Fibroblast of lung (primary cell): Measurements from ENCODE around the gene CTDNEP1. TPM values are rescaled to one million over a fixed set of nuclear protein-coding genes. Genes with fewer than 3 reads are reported as not detected.

Experiments
- DNase-seq, 2 donors: peaks; one replicate each; pipeline versions ENCODE4 v3.0.0 to v3.0.0-alpha.2; 2010; ENCODE audit warnings: low read depth in 2 of 2
- H2AFZ ChIP-seq: 2 replicates; pipeline ENCODE4 v1.5.1; 2012; ENCODE audit warnings: low read length, control low read depth, inconsistent platforms
- H3K27ac ChIP-seq: 2 replicates; pipeline ENCODE4 v1.5.1; 2011; ENCODE audit warnings: low read length, control low read depth; ENCODE audit not compliant: insufficient read depth
- H3K27me3 ChIP-seq: 2 replicates; pipeline ENCODE4 v1.5.1; 2011; ENCODE audit warnings: mild to moderate bottlenecking, low read length; ENCODE audit not compliant: control insufficient read depth, insufficient read depth
- H3K36me3 ChIP-seq: 2 replicates; pipeline ENCODE4 v1.5.1; 2011; ENCODE audit warnings: low read length; ENCODE audit not compliant: control insufficient read depth, insufficient read depth
- H3K4me1 ChIP-seq: 2 replicates; pipeline ENCODE4 v1.5.1; 2011; ENCODE audit warnings: low read length; ENCODE audit not compliant: control insufficient read depth, insufficient read depth; ENCODE audit errors: extremely low read depth
- H3K4me2 ChIP-seq: 2 replicates; pipeline ENCODE4 v1.5.1; 2011; ENCODE audit warnings: low read length, control low read depth; ENCODE audit not compliant: insufficient read depth; ENCODE audit errors: extremely low read depth
- H3K4me3 ChIP-seq, 4 experiments: fragments of 200-600 bp in 1 of 4; sonication (generic) in 1 of 4; replicated peaks in 1 of 4; 2 replicates each; pipeline ENCODE4 v1.5.1; 2011 to 2016; ENCODE audit warnings: low read length in 4 of 4, low read depth in 3 of 4, mild to moderate bottlenecking in 3 of 4, control low read depth in 2 of 4, inconsistent platforms in 1 of 4, mixed read lengths in 1 of 4; ENCODE audit not compliant: insufficient read depth in 1 of 4; ENCODE audit errors: control extremely low read depth in 1 of 4
- H3K79me2 ChIP-seq: 2 replicates; pipeline ENCODE4 v1.5.1; 2012; ENCODE audit warnings: mild to moderate bottlenecking, low read length, inconsistent platforms; ENCODE audit not compliant: control insufficient read depth, insufficient read depth
- H3K9ac ChIP-seq: 2 replicates; pipeline ENCODE4 v1.5.1; 2011; ENCODE audit warnings: mild to moderate bottlenecking, low read length, control low read depth; ENCODE audit not compliant: insufficient read depth
- H3K9me3 ChIP-seq: 2 replicates; pipeline ENCODE4 v1.5.1; 2012; ENCODE audit warnings: low read depth, low read length; ENCODE audit not compliant: control insufficient read depth, insufficient read depth
- H4K20me1 ChIP-seq: 2 replicates; pipeline ENCODE4 v1.5.1; 2011; ENCODE audit warnings: low read length; ENCODE audit not compliant: control insufficient read depth, insufficient read depth; ENCODE audit errors: extremely low read depth
- CTCF ChIP-seq, 2 donors: IDR thresholded peaks in 1 of 2; conservative IDR thresholded peaks in 1 of 2; 1 replicate in 1 of 2; 2 replicates in 1 of 2; pipeline ENCODE4 v1.5.1; 2011 to 2012; ENCODE audit warnings: low read length in 2 of 2, control low read depth in 1 of 2, inconsistent platforms in 1 of 2, low read depth in 1 of 2, mild to moderate bottlenecking in 1 of 2
- EZH2 ChIP-seq: IDR thresholded peaks from 2 replicates; pipeline ENCODE4 v1.5.1; 2012; ENCODE audit warnings: low read length, control low read depth, mild to moderate bottlenecking; ENCODE audit errors: missing control alignments
- polyA plus RNA-seq, 2 donors: library from polyadenylated mRNA; depleted of rRNA in 1 of 2; stranded (reverse) in 1 of 2; unstranded in 1 of 2; fragments of >200 nt; gene quantifications; 2 replicates each; pipeline ENCODE4 v1.2.1, GENCODE V29; 2011 to 2012; ENCODE audit warnings: missing spikeins in 1 of 2
- total RNA-seq: library from RNA; depleted of rRNA; stranded (reverse); fragments of >200 nt; gene quantifications from 2 replicates; pipeline ENCODE4 v1.2.1, GENCODE V29; 2014

Gene CTDNEP1
- total and polyA plus RNA-seq, 2 donors (not counting 1 experiment from before 2014, with no cell fraction given) = 40.5 to 134 TPM

- no peaks in the 10 kb centered on the region for H3K9me3 ChIP-seq
- H3K4me3 ChIP-seq = peak overlapping the region in 3 of 4 experiments; percentile 45 to 61 (median 45)
- peak overlapping the region; percentile 82 for H3K27ac ChIP-seq
- TF ChIP-seq EZH2 (no peak), CTCF (conservative IDR thresholded peaks at IDR 0.05 in 1 of 2, IDR thresholded peaks at IDR 0.05 in 1 of 2; ENCODE audit: low read depth in 1 of 2, low read length in 2 of 2) (no peak)
- H3K36me3 ChIP-seq = peaks cover 12% of the 10 kb centered on the region
- no peak overlapping the region for H2AFZ ChIP-seq
- H3K4me1 ChIP-seq = peaks cover 5% of the 10 kb centered on the region
- H4K20me1 ChIP-seq = no peaks in the 10 kb centered on the region
- peak overlapping the region; percentile 77 for H3K4me2 ChIP-seq
- no peaks in the 10 kb centered on the region for H3K27me3 ChIP-seq
- peak overlapping the region; percentile 86 for H3K9ac ChIP-seq
- peaks cover 3% of the 10 kb centered on the region for H3K79me2 ChIP-seq
- no peak for DNase-seq
These were observed 46.0 kb downstream of the CTDNEP1 start for GRCh38 chr17:7205561-7205960.

- no peak for TF ChIP-seq CTCF (conservative IDR thresholded peaks at IDR 0.05 in 1 of 2, IDR thresholded peaks at IDR 0.05 in 1 of 2; ENCODE audit: low read depth in 1 of 2, low read length in 2 of 2)
- TF ChIP-seq EZH2 = no peak
- Histone ChIP-seq H3K79me2 (peaks cover 3% of the 10 kb centered on the region), H3K4me3 (peak overlapping the region; percentile 45 to 61 (median 48)), H4K20me1 (no peaks in the 10 kb centered on the region), H3K36me3 (peaks cover 12% of the 10 kb centered on the region), H3K4me1 (peaks cover 5% of the 10 kb centered on the region), H3K27ac (peak overlapping the region; percentile 82), H3K9ac (peak overlapping the region; percentile 86), H3K27me3 (no peaks in the 10 kb centered on the region), H3K9me3 (no peaks in the 10 kb centered on the region), H3K4me2 (peak overlapping the region; percentile 77), H2AFZ (peak overlapping the region; percentile 85)
- DNase-seq = peak; percentile 79 to 85
These were observed 46.6 kb downstream of the CTDNEP1 start for GRCh38 chr17:7204828-7205461.

GRCh38 chr17:7204336-7204735 is 47.2 kb downstream of the CTDNEP1 start:
- H3K27ac ChIP-seq = peak overlapping the region; percentile 82
- TF ChIP-seq EZH2 (no peak), CTCF (conservative IDR thresholded peaks at IDR 0.05 in 1 of 2, IDR thresholded peaks at IDR 0.05 in 1 of 2; ENCODE audit: low read depth in 1 of 2, low read length in 2 of 2) (no peak)
- no peaks in the 10 kb centered on the region for H3K27me3 ChIP-seq
- H3K4me1 ChIP-seq = peaks cover 5% of the 10 kb centered on the region
- peak overlapping the region; percentile 77 for H3K4me2 ChIP-seq
- H4K20me1 ChIP-seq = no peaks in the 10 kb centered on the region
- no peaks in the 10 kb centered on the region for H3K9me3 ChIP-seq
- DNase-seq = no peak
- peaks cover 3% of the 10 kb centered on the region for H3K79me2 ChIP-seq
- H3K4me3 ChIP-seq = peak overlapping the region in 3 of 4 experiments; percentile 45 to 61 (median 45)
- H2AFZ ChIP-seq = no peak overlapping the region
- no peak overlapping the region for H3K9ac ChIP-seq
- peaks cover 12% of the 10 kb centered on the region for H3K36me3 ChIP-seq
